NCI-H345 treated with DMSO at 0.1 percent for 48 hours (cell line): ENCODE measurements around the gene ADAMTSL4.

Experiments
- DNase-seq: peaks from one replicate; lab custom pipeline; 2025; ENCODE audit not compliant: unreplicated experiment; lab: John Stamatoyannopoulos, UW

ADAMTSL4 gene

DNA sequence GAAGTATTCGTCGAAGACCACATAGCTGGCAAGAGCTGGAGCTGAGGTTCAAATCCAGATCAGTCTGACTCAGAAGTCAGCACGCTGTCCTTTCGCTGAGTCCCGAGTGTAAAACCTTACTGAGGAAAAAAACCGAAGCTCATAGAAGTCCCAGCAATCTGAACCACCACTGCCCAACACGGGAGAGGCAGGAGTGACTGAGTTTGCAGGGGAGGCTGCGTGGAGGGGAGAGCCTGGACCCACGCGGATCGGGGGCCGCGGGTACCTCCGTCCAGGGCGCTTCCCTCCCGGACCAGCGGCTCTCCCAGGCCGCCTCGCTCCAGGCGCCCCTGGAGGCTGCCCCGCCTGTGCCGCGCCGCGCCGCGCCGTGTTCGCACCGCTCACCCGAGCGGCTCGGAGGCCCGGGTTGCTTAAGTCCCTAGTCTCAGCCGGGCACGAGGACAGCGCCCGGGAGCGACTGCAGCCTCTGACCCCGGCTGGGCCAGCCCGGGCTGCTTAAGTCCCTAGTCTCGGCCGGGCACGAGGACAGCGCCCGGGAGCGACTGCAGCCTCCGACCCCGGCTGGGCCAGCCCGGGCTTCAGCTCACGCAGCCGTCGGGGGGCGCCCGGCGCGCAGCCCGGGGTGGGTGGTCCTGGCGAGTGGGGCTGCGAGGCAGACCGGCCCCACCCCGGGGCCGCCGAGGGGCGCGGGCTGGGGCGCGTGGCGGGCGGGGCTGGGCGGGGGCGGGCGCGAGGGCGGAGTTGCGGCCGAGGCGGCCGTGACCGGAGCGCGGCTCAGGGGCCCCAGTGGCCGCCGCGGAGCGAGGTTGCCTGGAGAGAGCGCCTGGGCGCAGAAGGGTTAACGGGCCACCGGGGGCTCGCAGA lies at the start of gene ADAMTSL4:
Gene ADAMTSL4, plus strand, starts transcription at position 777 of the 864 bp plus-strand sequence. CDS start 2,881 bp downstream, outside the sequence.
- peak; percentile 43 for DNase-seq

GRCh38 chr1:150505431-150505830 lies 43.8 kb upstream of the ADAMTSL4 start:
- DNase-seq = no peak

DNA sequence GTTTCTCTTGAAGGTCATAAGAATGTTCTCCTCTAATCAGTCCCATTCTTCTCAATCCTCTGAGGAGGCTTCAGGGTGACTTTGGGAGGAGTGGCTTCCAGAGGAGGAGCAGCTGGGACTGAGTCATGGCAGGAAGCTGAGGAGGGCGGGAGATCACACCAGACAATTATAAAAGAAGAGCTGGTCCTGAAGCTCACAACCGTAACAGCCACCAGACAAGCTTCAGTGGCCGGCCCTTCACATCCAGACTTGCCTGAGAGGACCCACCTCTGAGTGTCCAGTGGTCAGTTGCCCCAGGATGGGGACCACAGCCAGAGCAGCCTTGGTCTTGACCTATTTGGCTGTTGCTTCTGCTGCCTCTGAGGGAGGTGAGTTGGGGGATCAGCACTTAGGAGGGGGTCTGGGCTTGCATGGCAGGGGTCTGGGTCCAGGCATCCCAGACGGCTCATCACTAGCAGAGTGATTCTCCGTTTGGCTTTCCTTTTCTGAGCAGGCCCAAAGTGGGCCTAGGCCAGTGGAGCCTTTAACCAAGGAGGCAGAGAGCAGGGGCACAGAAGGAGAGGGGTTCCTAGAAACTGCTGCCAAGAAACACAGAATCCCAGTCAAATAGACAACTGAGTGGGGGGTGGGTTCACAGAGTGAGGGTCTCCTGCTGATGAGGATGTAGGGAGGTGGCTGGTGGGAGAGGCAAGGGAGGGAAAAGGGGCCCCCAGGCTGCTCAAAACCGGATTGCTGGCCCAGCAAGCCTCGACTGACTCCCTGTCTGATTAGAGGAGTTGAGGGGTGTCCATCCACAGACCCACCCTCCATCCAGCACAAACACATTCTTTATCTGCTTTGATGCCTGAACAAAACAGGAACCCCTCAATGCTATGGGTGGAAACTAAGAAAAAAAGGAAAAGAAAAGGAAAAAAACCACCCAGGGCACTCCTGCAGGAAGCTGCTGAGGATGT lies 41.0 kb upstream of the ADAMTSL4 start, which contains the start of gene ECM1:
Gene ECM1, plus strand, starts transcription at position 198 of the 953 bp plus-strand sequence. Its CDS starts 101 bp downstream, at position 299.
- DNase-seq = no peak

DNA sequence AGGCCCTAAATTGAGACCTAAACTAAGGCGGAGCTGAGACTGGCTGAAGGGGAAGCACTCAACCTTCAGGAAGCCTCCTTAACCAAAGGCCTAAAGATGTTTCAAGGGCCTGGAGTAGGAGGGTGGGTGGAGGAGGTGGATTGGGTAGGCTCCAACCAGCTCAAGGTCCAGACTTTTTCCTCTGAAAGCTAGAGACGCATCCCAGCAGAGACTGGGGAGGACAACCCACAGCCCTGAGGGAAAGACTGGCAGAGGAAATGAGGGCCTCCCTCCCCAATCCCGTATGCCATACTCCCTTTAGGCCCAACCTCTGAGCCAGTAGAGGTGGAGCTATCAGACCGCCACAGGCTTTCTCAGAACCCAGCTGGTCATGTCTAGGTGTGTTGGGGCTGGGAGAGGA lies 40.2 kb upstream of the ADAMTSL4 start:
- DNase-seq = no peak

DNA sequence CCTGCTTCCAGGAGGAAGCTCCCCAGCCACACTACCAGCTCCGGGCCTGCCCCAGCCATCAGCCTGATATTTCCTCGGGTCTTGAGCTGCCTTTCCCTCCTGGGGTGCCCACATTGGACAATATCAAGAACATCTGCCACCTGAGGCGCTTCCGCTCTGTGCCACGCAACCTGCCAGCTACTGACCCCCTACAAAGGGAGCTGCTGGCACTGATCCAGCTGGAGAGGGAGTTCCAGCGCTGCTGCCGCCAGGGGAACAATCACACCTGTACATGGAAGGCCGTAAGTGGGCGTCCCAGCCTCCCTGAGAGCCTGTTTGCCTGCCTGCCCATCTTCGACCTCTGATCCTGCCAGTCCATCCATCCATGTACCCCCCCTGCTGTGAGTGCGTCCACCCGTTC lies 37.7 kb upstream of the ADAMTSL4 start:
- peak; percentile 99 for DNase-seq

DNA sequence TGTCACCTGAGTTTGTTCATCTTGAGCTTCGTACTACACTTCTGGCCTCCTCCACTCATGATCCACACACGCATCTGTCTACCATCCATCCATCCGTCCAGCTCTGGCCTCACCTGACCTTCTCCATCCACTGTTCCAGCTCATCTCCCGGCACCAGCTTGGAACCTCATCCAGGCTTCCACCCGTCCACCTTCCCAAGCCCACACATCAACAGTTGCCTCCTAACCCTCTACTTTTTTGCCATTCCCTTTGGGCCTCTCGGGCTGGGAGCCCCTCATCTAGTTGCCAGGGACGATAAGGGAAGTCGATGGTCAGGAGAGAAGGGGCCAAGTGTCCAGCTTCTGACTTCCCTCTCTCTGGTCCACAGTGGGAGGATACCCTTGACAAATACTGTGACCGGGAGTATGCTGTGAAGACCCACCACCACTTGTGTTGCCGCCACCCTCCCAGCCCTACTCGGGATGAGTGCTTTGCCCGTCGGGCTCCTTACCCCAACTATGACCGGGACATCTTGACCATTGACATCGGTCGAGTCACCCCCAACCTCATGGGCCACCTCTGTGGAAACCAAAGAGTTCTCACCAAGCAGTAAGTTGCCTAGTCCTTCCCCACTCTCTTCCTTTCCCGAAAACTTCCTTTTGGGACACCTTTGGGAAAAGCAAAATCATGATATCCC lies 37.1 kb upstream of the ADAMTSL4 start:
- no peak for DNase-seq

- no peak for DNase-seq
These were observed 36.4 kb upstream of the ADAMTSL4 start for GRCh38 chr1:150512846-150513245.

DNA sequence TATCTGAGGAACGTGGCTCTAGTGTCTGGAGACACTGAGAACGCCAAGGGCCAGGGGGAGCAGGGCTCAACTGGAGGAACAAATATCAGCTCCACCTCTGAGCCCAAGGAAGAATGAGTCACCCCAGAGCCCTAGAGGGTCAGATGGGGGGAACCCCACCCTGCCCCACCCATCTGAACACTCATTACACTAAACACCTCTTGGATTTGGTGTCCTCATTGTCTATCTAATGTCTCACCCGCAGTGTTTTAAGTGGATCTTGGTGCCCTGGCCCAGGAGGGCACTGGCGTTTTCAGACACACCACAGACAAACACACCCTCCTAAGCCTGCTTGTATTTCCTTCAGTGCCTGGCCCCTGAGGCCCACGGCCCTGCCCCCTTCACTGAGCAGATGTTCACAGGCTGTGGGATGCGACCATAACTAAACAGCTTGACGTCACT lies 35.8 kb upstream of the ADAMTSL4 start:
- no peak for DNase-seq

DNA sequence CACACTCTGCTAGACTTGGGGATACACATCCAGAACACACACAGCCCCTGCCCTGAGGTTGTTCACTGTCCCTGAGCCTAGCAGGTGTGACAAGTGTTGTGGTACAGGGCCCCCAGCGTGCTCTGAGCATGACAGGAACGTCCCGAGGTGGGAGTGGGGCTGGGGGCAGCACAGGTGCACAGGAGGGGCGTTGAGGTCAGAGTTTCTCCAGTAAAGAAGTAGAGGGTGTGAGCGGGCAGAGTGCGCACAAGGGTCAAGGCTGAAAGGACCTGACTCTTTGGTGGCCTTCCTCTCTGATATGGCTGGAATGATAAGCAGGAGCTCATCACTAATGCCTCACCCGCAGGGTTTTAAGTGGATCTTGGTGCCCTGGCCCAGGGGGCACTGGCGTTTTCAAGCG lies 34.9 kb upstream of the ADAMTSL4 start:
- DNase-seq = no peak

DNA sequence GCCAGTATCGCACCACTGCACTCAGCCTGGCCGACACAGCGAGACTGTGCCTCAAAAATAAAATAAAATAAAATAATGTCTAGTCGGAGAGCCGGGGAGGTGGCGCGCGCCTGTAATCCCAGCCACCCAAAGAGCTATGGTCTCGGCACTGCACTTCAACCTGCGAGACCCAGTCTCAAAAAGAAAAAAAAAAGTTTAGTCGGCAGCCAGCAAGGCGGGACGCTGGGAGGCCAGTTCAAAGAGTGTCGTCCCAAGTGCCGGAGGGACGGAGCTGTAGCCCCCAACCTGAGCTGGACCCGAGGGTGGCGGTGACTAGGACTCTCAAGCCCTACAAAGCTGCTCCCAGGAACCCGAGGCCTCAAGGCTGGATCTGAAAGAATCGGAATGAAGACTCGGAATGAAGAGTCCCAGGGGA lies 34.3 kb upstream of the ADAMTSL4 start:
- DNase-seq = no peak

DNA sequence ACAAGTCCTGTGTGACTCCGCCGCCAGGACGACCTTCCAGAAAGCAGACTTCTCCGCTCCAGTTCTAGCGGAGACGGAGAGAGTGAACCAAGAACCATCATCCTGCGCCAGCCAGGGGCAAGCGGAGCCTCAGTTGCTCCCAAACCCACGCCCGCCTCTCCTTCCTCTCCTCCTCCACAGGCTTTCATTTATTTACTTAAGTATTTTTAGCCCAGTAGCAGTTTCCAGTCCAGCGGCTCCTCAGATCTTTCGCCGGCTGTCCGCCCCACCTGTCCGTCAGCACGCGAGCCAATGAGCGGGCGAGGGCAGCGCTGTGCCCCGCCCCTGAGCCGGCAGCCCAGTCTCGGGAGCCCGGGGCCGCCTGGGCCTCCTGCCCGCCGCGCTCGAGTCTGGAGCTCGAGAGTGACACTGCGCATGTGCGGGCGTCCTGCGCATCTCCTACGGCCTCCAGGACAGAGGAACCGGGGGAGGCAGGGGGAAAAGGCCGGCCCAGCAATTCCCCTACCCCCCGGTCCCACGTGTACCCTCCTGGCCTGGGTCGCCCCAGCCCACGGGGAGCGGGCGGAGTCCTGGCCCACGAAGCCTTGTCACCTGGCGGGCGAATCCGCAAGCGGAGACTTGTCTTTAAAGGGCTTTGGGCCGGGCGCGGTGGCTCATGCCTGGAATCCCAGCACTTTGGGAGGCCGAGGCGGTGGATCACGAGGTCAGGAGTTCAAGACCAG lies 33.7 kb upstream of the ADAMTSL4 start, which contains the start of gene FALEC:
Gene FALEC, plus strand, starts transcription at position 425 of the 722 bp plus-strand sequence.
- peak; percentile 100 for DNase-seq

GRCh38 chr1:150516050-150516591 lies 33.1 kb upstream of the ADAMTSL4 start:
- peak; percentile 82 for DNase-seq

DNA sequence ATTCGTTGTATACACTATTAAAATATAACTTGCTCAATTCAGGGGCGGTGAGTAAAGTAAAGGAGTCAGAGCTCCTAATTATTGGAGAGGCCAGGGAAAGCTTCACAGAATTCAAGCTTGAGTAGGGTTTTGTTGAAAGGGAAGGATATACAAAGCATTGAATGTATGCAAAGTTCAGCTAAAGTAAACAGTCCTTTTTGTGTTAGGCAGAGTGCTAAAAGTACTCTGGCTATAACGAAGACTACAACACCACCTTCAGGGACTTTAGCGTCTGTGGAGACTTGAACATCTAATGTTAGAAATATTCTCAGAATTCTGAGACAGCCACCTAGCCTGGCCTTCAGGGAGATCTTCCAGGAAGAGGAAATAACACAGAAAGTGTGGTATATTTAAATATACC lies 32.6 kb upstream of the ADAMTSL4 start:
- DNase-seq = peak; percentile 82

DNA sequence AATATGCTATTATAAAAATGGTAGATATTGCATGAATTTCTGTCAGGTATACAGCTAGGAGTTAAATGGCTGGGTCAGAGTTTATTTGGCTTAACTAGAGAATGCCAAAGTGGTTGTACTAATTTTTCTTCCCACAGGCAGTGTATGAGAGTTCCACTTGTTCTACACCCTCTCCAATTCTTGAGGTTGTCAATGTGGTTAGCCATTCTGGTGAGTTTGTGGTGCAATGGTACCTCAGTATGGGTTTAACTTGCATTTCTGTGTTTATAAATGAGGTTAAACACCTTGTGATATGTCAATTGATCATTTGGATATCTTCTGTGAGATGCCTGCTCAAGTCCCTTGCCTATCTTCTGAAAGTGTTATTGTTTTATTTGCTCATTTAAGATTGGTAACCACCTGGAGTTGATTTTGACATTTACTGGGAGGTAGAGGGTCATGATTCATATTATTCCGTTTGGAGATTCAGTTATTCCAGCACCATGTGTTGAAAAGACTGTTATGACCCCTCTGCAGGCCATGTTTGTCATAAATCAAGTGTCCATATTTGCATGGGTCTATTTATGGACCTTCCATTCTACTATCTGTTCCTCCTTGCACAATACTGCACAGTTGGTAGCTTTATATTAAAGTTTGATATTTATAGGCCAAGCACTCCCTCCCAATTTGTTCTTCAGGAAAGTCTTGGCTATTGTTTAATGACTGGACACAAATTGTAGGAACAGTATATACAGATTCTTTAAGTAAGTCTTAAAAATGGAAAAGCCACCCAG lies 27.8 kb upstream of the ADAMTSL4 start:
- no peak for DNase-seq

GRCh38 chr1:150525348-150525747 lies 23.9 kb upstream of the ADAMTSL4 start:
- no peak for DNase-seq

DNA sequence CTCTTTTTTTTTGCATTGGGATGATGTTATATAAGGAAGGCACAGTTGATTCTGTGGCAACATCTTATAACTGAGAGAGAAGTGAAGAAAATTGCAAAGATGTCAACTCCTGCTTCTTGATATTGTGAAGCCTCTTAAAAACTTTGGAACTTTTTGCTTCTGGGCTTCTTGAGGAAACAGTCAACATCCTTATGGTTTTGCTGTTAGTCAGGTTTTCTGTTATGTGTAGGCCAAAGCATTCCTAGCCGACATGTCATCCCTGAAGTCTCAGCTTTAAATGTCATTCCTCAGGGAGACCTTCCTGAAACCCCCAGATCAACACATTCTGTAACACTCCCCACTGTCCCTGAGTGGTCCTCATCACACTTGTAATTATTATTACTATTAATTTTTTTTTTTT lies 21.0 kb upstream of the ADAMTSL4 start:
- DNase-seq = no peak

DNA sequence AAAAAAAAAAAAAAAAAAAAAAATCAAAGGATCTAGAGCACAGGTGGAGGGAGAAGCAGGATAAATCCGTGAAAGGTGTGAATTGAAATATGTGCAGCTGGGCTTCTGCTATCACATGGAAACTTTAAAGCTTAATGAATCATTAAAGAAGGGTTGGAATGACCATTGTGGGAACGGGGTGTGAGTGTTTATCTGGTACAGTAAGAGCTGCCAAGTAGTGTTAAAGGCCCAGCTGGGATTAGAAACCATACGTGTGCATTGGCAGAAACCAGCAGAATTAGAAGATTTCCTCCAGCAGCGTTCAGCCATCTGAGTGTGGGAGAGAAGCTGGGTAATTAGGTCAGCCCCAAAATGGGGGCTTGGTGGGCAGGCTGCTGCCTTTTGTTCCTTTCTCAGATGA lies 20.2 kb upstream of the ADAMTSL4 start:
- no peak for DNase-seq

- DNase-seq = no peak
These were observed 18.6 kb upstream of the ADAMTSL4 start for GRCh38 chr1:150530491-150531159.

- DNase-seq = no peak
These were observed 16.3 kb upstream of the ADAMTSL4 start for GRCh38 chr1:150532860-150533259.
